Smooth muscle cell (in vitro differentiated cells): ENCODE measurements around the gene PYY. TPM values are rescaled to one million over a fixed set of nuclear protein-coding genes. Genes with fewer than 3 reads are reported as not detected.
"Not testable (repeated sequence)": the region's sequence is repeated elsewhere in the genome, so short reads cannot be mapped to it uniquely, and the experiment has no call there.

Experiments used
- DNase-seq: peaks from one replicate; lab custom pipeline; 2025; ENCODE audit not compliant: unreplicated experiment; lab: John Stamatoyannopoulos, UW
- H2AFZ ChIP-seq: fragments of 200-600 bp; sonication (generic); 2 replicates; pipeline ENCODE4 v1.6.0; 2016; ENCODE audit warnings: antibody characterized with exemption, low read depth, mild to moderate bottlenecking
- H3F3A ChIP-seq: fragments of 200-600 bp; sonication (generic); 2 replicates; pipeline ENCODE4 v1.6.0; 2017; ENCODE audit warnings: antibody characterized with exemption, low read depth
- H3K27ac ChIP-seq: fragments of 200-600 bp; sonication (generic); 2 replicates; pipeline ENCODE4 v1.5.1; 2016; ENCODE audit warnings: low read depth, mild to moderate bottlenecking
- H3K27me3 ChIP-seq: fragments of 200-600 bp; sonication (generic); 2 replicates; pipeline ENCODE4 v1.6.1; 2016; ENCODE audit warnings: low read depth, mild to moderate bottlenecking
- H3K36me3 ChIP-seq: fragments of 200-600 bp; sonication (generic); 2 replicates; pipeline ENCODE4 v1.5.1; 2016; ENCODE audit warnings: low read depth
- H3K4me1 ChIP-seq: fragments of 200-600 bp; sonication (generic); 2 replicates; pipeline ENCODE4 v1.5.1; 2016; ENCODE audit warnings: low read depth
- H3K4me2 ChIP-seq: fragments of 200-600 bp; sonication (generic); 2 replicates; pipeline ENCODE4 v1.6.0; 2016; ENCODE audit warnings: mild to moderate bottlenecking
- H3K4me3 ChIP-seq: fragments of 200-600 bp; sonication (generic); 2 replicates; pipeline ENCODE4 v1.5.1; 2016; ENCODE audit warnings: mild to moderate bottlenecking
- H3K79me2 ChIP-seq: fragments of 200-600 bp; sonication (generic); 2 replicates; pipeline ENCODE4 v1.6.0; 2016; ENCODE audit warnings: low read depth, mild to moderate bottlenecking
- H3K9ac ChIP-seq: fragments of 200-600 bp; sonication (generic); 2 replicates; pipeline ENCODE4 v1.6.0; 2016; ENCODE audit warnings: low read depth
- H3K9me3 ChIP-seq: fragments of 200-600 bp; sonication (generic); replicated peaks from 2 replicates; pipeline ENCODE4 v1.5.1; 2016; ENCODE audit warnings: low read depth
- H4K20me1 ChIP-seq: fragments of 200-600 bp; sonication (generic); 2 replicates; pipeline ENCODE4 v1.6.0; 2016; ENCODE audit warnings: low read depth
- WGBS: methylation state at CpG from one replicate; pipeline ENCODE4 v1.1.7; 2016; ENCODE audit warnings: low lambda C conversion rate; 5-methylcytosine and 5-hydroxymethylcytosine counted together
- polyA plus RNA-seq: library from polyadenylated mRNA; unstranded; fragments of >200 nt; fragmentation: Nextera tagmentation; extraction: Ambion mirVana; gene quantifications from 2 replicates; pipeline ENCODE4 v1.2.1, GENCODE V29; 2016
- total RNA-seq: library from RNA; depleted of rRNA; stranded (reverse); fragments of >200 nt; gene quantifications from 2 replicates; pipeline ENCODE4 v1.2.3, GENCODE V29; 2014
- TF ChIP-seq, protein P1 (sequence below): fragments of 200-600 bp; sonication (generic); IDR thresholded peaks from 2 replicates; pipeline ENCODE4 v1.5.1; 2017; ENCODE audit warnings: borderline replicate concordance, mild to moderate bottlenecking, antibody characterized with exemption; ENCODE audit not compliant: insufficient read depth, poor library complexity, severe bottlenecking

PYY gene
- total and polyA plus RNA-seq, 2 experiments from 2014 or later = not detected

DNA sequence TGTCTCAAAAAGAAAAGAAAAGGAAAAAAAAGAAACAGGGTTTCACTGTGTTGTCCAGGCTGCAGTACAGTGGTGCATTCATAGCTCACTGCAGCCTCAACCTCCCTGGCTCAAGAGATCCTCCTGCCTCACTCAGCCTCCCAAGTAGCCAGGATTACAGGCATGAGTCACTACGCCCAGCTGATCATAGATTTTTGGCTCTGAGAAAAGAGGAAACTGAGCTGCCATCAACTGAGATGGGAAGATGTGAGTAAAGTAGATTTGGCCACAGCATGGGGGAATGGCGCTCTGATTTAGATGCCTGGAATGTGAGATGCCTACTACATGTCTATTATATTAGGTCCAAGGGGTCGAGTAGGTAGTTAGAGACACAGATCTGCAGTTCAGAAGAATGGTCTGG lies 44.8 kb upstream of the PYY start:
- Histone ChIP-seq H4K20me1 (no peaks in the 10 kb centered on the region), H3K4me2 (no peak overlapping the region), H3K4me3 (no peak overlapping the region), H3K27ac (no peak overlapping the region), H3K36me3 (no peaks in the 10 kb centered on the region), H3K4me1 (no peaks in the 10 kb centered on the region), H3K9me3 (no peaks in the 10 kb centered on the region), H3K27me3 (peaks cover 25% of the 10 kb centered on the region), H2AFZ (no peak overlapping the region), H3F3A (no peaks in the 10 kb centered on the region), H3K79me2 (no peaks in the 10 kb centered on the region), H3K9ac (no peak overlapping the region)
- DNase-seq = no peak
- WGBS = 78% methylated on average over 3 of the region's 3 CpGs
- TF ChIP-seq, protein P1, sequence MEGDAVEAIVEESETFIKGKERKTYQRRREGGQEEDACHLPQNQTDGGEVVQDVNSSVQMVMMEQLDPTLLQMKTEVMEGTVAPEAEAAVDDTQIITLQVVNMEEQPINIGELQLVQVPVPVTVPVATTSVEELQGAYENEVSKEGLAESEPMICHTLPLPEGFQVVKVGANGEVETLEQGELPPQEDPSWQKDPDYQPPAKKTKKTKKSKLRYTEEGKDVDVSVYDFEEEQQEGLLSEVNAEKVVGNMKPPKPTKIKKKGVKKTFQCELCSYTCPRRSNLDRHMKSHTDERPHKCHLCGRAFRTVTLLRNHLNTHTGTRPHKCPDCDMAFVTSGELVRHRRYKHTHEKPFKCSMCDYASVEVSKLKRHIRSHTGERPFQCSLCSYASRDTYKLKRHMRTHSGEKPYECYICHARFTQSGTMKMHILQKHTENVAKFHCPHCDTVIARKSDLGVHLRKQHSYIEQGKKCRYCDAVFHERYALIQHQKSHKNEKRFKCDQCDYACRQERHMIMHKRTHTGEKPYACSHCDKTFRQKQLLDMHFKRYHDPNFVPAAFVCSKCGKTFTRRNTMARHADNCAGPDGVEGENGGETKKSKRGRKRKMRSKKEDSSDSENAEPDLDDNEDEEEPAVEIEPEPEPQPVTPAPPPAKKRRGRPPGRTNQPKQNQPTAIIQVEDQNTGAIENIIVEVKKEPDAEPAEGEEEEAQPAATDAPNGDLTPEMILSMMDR = no peak

DNA sequence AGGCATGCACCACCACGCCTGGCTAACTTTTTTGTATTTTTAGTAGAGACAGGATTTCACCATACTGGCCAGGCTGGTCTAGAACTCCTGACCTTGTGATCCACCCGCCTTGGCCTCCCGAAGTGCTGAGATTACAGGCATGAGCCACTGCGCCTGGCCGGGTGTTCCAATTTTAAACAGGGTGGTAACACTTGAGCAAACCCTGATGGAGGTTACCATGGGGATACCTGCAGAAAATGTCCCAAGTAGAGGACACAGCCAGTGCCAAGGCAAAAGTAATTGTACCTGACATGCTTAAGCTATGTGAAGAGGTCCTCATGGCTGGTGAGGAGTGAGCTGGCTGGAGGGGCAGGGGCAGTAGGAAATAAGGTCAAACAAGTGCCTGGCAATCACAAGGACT lies 43.4 kb upstream of the PYY start:
- DNase-seq, H3K4me1 ChIP-seq, H2AFZ ChIP-seq, H3K4me3 ChIP-seq, H3K36me3 ChIP-seq, H3K27ac ChIP-seq, H3F3A ChIP-seq, H3K9me3 ChIP-seq, H3K79me2 ChIP-seq, H4K20me1 ChIP-seq, H3K9ac ChIP-seq, H3K4me2 ChIP-seq: not testable (repeated sequence)
- H3K27me3 ChIP-seq = peaks cover 21% of the 10 kb centered on the region
- 85% methylated on average over 5 of the region's 5 CpGs for WGBS

DNA sequence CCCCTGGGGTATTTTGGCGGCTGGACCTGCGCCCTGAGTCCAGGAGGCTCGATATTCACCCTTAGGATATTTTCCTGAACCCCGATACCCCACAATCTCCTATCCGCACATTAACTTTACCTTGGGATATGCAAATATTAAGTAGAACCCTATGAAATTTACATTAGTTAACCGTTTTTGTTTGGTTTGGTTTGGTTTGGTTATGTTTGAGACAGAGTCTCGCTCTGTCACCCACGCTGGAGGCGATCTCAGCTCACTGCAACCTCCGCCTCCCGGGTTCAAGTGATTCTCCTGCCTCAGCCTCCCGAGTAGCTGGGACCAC lies 41.4 kb upstream of the PYY start:
- TF ChIP-seq, protein P1 = no peak
- no peak overlapping the region for H2AFZ ChIP-seq

DNA sequence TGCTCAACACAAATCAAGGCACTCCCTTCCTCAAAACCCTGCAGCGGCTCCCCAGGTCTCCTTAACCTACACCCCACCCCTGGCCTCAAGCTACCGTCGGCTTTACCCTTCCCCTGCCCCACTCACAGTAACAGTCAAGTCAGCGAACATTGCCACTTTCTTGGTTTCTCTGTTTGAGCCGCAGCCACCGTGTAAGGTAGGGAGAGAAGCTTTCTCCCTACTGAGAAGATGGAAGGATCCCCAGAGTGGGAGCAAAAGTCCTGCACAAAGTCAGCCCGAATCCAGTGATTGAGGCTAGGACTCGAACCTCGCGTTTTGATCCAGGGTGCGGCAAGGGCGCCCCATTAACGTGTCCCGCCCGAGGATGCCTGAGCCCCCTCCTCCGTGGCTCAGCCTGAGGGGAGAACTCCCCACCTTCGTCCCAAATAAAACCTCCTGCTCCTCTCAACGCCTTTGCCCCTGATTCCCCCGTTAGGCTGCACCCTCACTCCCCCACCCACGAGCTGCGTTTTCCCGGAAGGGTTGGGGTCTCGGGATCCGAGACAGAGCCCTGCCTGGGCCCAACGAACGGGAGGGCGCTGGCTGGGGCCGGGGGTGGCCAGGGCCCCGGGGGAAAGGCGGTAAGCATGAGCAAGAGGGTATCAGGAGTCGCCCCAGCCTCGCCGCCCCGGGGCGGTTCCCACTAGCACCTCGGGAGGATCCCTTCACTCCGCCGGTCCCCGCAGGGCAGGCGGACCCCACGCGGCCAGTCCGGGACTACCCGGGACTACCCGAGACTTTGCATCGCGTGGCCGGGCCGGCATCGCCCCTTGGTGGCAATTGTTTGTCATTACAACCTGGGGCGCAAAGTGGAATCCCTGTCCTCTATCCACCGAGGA lies 40.8 kb upstream of the PYY start:
- no peaks in the 10 kb centered on the region for H3K79me2 ChIP-seq
- no peaks in the 10 kb centered on the region for H4K20me1 ChIP-seq
- peak overlapping the region; percentile 43 for H3K4me3 ChIP-seq
- H3K27ac ChIP-seq = no peak overlapping the region
- H2AFZ ChIP-seq = peak overlapping the region; percentile 69
- no peaks in the 10 kb centered on the region for H3K4me1 ChIP-seq
- no peaks in the 10 kb centered on the region for H3F3A ChIP-seq
- peaks cover 21% of the 10 kb centered on the region for H3K27me3 ChIP-seq
- DNase-seq = peak; percentile 41
- no peak overlapping the region for H3K9ac ChIP-seq
- H3K4me2 ChIP-seq = peak overlapping the region; percentile 91
- TF ChIP-seq, protein P1 = peak; percentile 90
- H3K36me3 ChIP-seq = no peaks in the 10 kb centered on the region
- H3K9me3 ChIP-seq = no peaks in the 10 kb centered on the region
- 22% methylated on average over 47 of the region's 52 CpGs for WGBS

More for the DNA sequence above, 41.4 kb upstream of the PYY start:
- Histone ChIP-seq H3K4me3 (no peak overlapping the region), H3K4me2 (peak overlapping the region; percentile 91), H3K27ac (no peak overlapping the region), H3K9ac (no peak overlapping the region), H4K20me1 (no peaks in the 10 kb centered on the region), H3K4me1 (no peaks in the 10 kb centered on the region), H3K27me3 (peaks cover 21% of the 10 kb centered on the region), H3K36me3 (no peaks in the 10 kb centered on the region), H3K9me3 (no peaks in the 10 kb centered on the region), H3K79me2 (no peaks in the 10 kb centered on the region), H3F3A (no peaks in the 10 kb centered on the region)
- 27% methylated on average over 12 of the region's 12 CpGs for WGBS
- DNase-seq = no peak
